GM10847 (cell line): ENCODE data around the gene MAPK11.

ENCODE experiments used
- POLR2A ChIP-seq: IDR thresholded peaks from 2 replicates; pipeline ENCODE4 v1.6.1; 2011; ENCODE audit not compliant: insufficient read length; ENCODE audit errors: extremely low read depth

Gene MAPK11

GRCh38 chr22:50303515-50303847 is 33.3 kb upstream of the MAPK11 start:
- TF ChIP-seq POLR2A: no peak

- no peak for TF ChIP-seq POLR2A
These were observed 32.4 kb upstream of the MAPK11 start for GRCh38 chr22:50302564-50302963.

GRCh38 chr22:50302041-50302541 is 31.9 kb upstream of the MAPK11 start:
- no peak for TF ChIP-seq POLR2A

GRCh38 chr22:50301581-50301991 is 31.4 kb upstream of the MAPK11 start:
- TF ChIP-seq POLR2A: no peak

GRCh38 chr22:50300620-50301257 is 30.6 kb upstream of the MAPK11 start:
- no peak for TF ChIP-seq POLR2A

- no peak for TF ChIP-seq POLR2A
These were observed 29.8 kb upstream of the MAPK11 start for GRCh38 chr22:50299785-50300619.

GRCh38 chr22:50298937-50299784 is 29.0 kb upstream of the MAPK11 start:
- TF ChIP-seq POLR2A: no peak

GRCh38 chr22:50298266-50298637 is 28.1 kb upstream of the MAPK11 start:
- TF ChIP-seq POLR2A: no peak

- TF ChIP-seq POLR2A: no peak
These were observed 27.5 kb upstream of the MAPK11 start for GRCh38 chr22:50297510-50298265.

- no peak for TF ChIP-seq POLR2A
These were observed 26.7 kb upstream of the MAPK11 start for GRCh38 chr22:50296658-50297490.

- peak; percentile 11 for TF ChIP-seq POLR2A
These were observed 24.1 kb upstream of the MAPK11 start for GRCh38 chr22:50294319-50294656.

GRCh38 chr22:50293441-50294318 is 23.5 kb upstream of the MAPK11 start:
- TF ChIP-seq POLR2A: no peak
